ENCODE data around the gene C6orf136.

C6orf136 gene

DNA sequence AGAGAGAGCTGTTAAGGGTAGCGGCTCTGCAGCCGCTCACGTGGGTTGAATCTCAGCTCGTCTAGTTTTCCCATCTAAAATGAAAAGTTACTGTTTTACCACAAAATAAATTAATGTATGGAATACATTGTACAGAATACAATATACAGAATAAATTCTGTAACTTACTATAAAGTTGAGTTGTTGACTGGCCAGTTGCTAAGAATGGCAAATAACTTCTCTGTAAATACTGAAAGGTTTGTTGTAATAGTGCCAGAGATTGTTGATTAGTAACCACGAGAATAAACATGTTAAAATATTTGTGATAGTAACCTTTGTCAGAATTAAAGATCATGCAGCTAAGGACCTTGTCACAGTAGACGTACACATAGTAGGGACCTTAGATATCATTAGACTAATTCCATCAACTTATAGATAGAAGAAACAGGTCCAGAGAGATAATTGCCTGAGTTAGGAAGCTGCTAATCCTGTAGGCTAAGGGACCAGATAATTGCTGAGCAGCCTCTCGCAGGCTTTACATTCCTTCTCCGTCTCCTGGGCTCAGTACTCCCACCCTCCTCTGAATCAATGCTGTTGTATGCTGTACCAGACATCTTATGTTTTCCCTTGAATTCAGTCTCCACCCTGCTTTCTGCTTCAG, 44.4 kb downstream of the C6orf136 start:
- Histone ChIP-seq H3K4me1 (ENCODE audit: control insufficient read depth in 1 of 2, insufficient read depth in 1 of 2, low read depth in 1 of 2, low read length in 1 of 2) (peaks cover 41 to 50% of the 10 kb centered on the region in 2 experiments), H3K27ac (peak overlapping the region; percentile 95), H3K27me3 (no peaks in the 10 kb centered on the region), H3K36me3 (no peaks in the 10 kb centered on the region), H3K4me3 (ENCODE audit: low read depth in 1 of 2, low read length in 1 of 2) (peak overlapping the region; percentile 82 to 87), H3K9me3 (no peaks in the 10 kb centered on the region)
- TF ChIP-seq CTCF (IDR thresholded peaks at IDR 0.05) = no peak

- Histone ChIP-seq H3K4me3 (ENCODE audit: low read depth in 1 of 2, low read length in 1 of 2) (no peak overlapping the region), H3K4me1 (ENCODE audit: control insufficient read depth in 1 of 2, insufficient read depth in 1 of 2, low read depth in 1 of 2, low read length in 1 of 2) (peaks cover 8 to 12% of the 10 kb centered on the region in 2 experiments), H3K27me3 (no peaks in the 10 kb centered on the region), H3K36me3 (no peaks in the 10 kb centered on the region), H3K9me3 (no peaks in the 10 kb centered on the region), H3K27ac (no peak overlapping the region)
- no peak for TF ChIP-seq CTCF (IDR thresholded peaks at IDR 0.05)
Observed at GRCh38 chr6:30696432-30696831, 49.5 kb downstream of the C6orf136 start.

DNA sequence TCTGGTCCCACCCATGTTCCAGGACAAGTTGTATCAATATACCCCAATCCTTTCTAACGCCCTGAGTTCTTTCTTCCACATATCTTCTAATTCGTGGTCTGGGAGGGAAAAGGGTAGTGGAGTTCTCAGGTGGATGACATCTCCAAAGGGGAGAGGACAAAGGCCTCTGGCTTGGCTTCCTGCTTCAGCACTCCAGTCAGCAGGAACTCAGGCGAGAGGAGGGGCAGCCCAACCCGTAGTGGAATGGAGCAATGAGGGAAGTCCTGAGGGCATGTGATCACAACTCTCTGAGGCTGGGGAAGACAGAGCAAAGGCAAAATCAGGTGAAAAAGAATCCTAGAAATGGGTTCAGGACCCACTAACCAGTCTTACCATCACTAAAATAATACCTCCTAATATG, 53.4 kb downstream of the C6orf136 start:
- TF ChIP-seq CTCF (IDR thresholded peaks at IDR 0.05) = no peak
- Histone ChIP-seq H3K4me1 (ENCODE audit: control insufficient read depth in 1 of 2, insufficient read depth in 1 of 2, low read depth in 1 of 2, low read length in 1 of 2) (peaks cover 25 to 26% of the 10 kb centered on the region in 2 experiments), H3K36me3 (no peaks in the 10 kb centered on the region), H3K9me3 (no peaks in the 10 kb centered on the region), H3K27ac (peak overlapping the region; percentile 57), H3K4me3 (ENCODE audit: low read depth in 1 of 2, low read length in 1 of 2) (no peak overlapping the region), H3K27me3 (no peaks in the 10 kb centered on the region)

All from neutrophil (primary cell).